Activated CD4-positive, alpha-beta memory T cell treated with anti-CD3 and anti-CD28 coated beads for 36 hours (primary cell): ENCODE results near the gene LTA4H. TPM values are rescaled to one million over a fixed set of nuclear protein-coding genes. Genes with fewer than 3 reads are reported as not detected.

Experiments used
- CTCF ChIA-PET: fragments of 350-600 bp; sonication (Branson Sonifier 250); formaldehyde crosslinking; loops from one replicate; lab custom pipeline; 2021; ENCODE audit warnings: antibody characterized with exemption, inconsistent platforms; lab: Charles Lee
- POLR2A ChIA-PET: fragments of 350-600 bp; sonication (Branson Sonifier 250); formaldehyde crosslinking; loops from one replicate; lab custom pipeline; 2021; ENCODE audit warnings: antibody characterized with exemption; lab: Charles Lee
- DNase-seq: peaks from one replicate; pipeline ENCODE4 v3.0.0-alpha.2; 2020
- H3K27ac Mint-ChIP-seq: one replicate; pipeline ENCODE4 v1.8.0; 2021; ENCODE audit warnings: mixed read lengths
- H3K27me3 Mint-ChIP-seq: one replicate; pipeline ENCODE4 v1.8.0; 2021; ENCODE audit warnings: mixed read lengths
- H3K36me3 Mint-ChIP-seq: one replicate; pipeline ENCODE4 v1.8.0; 2021; ENCODE audit warnings: mixed read lengths
- H3K4me1 Mint-ChIP-seq: one replicate; pipeline ENCODE4 v1.8.0; 2021; ENCODE audit warnings: low read depth, mixed read lengths
- H3K4me3 Mint-ChIP-seq: one replicate; pipeline ENCODE4 v1.8.0; 2021; ENCODE audit warnings: mild to moderate bottlenecking, mixed read lengths
- H3K9me3 Mint-ChIP-seq: one replicate; pipeline ENCODE4 v1.8.0; 2021; ENCODE audit warnings: mixed read lengths
- intact Hi-C: fragments of 100-400 bp; cut with micrococcal nuclease; formaldehyde crosslinking; loops from one replicate; pipeline ENCODE4 v1.15.1; 2023
- total RNA-seq, 2 experiments: library from RNA; stranded (reverse); gene quantifications; one replicate each; pipeline ENCODE4 v1.2.3, GENCODE V29; 2021

LTA4H gene
- total RNA-seq, 2 experiments from 2014 or later: 106 to 110 TPM

GRCh38 chr12:95966287-95966870, 69.0 kb downstream of the LTA4H start:
- Mint-ChIP-seq H3K9me3 (no peaks in the 10 kb centered on the region), H3K27ac (no peak overlapping the region), H3K27me3 (no peaks in the 10 kb centered on the region), H3K4me3 (no peak overlapping the region), H3K36me3 (peaks cover 1% of the 10 kb centered on the region), H3K4me1 (no peaks in the 10 kb centered on the region)
- CTCF ChIA-PET: interaction anchor here (1.1 to 1.4 kb wide), 2 partner anchors 24 to 48 kb away, joined by 3 read pairs; partner anchors contain the start of gene CCDC38
- POLR2A ChIA-PET: no interaction called here
- DNase-seq: no peak
- intact Hi-C loops: no loop called here

GRCh38 chr12:95963096-95963495, 72.3 kb downstream of the LTA4H start:
- CTCF ChIA-PET: interaction anchor here (0.8 kb wide), 1 partner anchor 35 kb away, joined by 3 read pairs; no protein-coding TSS in a partner anchor
- POLR2A ChIA-PET: no interaction called here

GRCh38 chr12:95962222-95962621, 73.2 kb downstream of the LTA4H start:
- H3K9me3 Mint-ChIP-seq: no peaks in the 10 kb centered on the region
- no peak overlapping the region for H3K27ac Mint-ChIP-seq
- POLR2A ChIA-PET: no interaction called here
- no peak for DNase-seq
- H3K4me1 Mint-ChIP-seq: no peaks in the 10 kb centered on the region
- H3K36me3 Mint-ChIP-seq: peaks cover 1% of the 10 kb centered on the region
- no peaks in the 10 kb centered on the region for H3K27me3 Mint-ChIP-seq
- CTCF ChIA-PET: interaction anchor here (1.7 kb wide), 1 partner anchor 44 kb away, joined by 5 read pairs; no protein-coding TSS in a partner anchor
- no peak overlapping the region for H3K4me3 Mint-ChIP-seq
- intact Hi-C loops: no loop called here

More at GRCh38 chr12:95963096-95963495, 72.3 kb downstream of the LTA4H start:
- Mint-ChIP-seq H3K27ac (no peak overlapping the region), H3K36me3 (peaks cover 1% of the 10 kb centered on the region), H3K9me3 (no peaks in the 10 kb centered on the region), H3K4me3 (no peak overlapping the region), H3K27me3 (no peaks in the 10 kb centered on the region), H3K4me1 (no peaks in the 10 kb centered on the region)
- DNase-seq: no peak
- intact Hi-C loops: no loop called here

- H3K27me3 Mint-ChIP-seq: no peaks in the 10 kb centered on the region
- no peak overlapping the region for H3K4me3 Mint-ChIP-seq
- intact Hi-C loops: no loop called here
- CTCF ChIA-PET: interaction anchor here (1.7 to 2.4 kb wide), 2 partner anchors 41 to 42 kb away, joined by 5 to 11 read pairs; no protein-coding TSS in a partner anchor
- POLR2A ChIA-PET: no interaction called here
- no peaks in the 10 kb centered on the region for H3K9me3 Mint-ChIP-seq
- no peak overlapping the region for H3K27ac Mint-ChIP-seq
- no peaks in the 10 kb centered on the region for H3K36me3 Mint-ChIP-seq
- DNase-seq: no peak
- no peaks in the 10 kb centered on the region for H3K4me1 Mint-ChIP-seq
Measured at GRCh38 chr12:95960241-95960640, 75.1 kb downstream of the LTA4H start.

GRCh38 chr12:95959107-95959506, 76.3 kb downstream of the LTA4H start:
- ChIA-PET POLR2A (no interaction called here), CTCF (interaction anchor here (0.6 to 2.4 kb wide), 4 partner anchors 40 to 453 kb away, joined by 3 to 11 read pairs (median 4); no protein-coding TSS in a partner anchor)
- Mint-ChIP-seq H3K4me3 (no peak overlapping the region), H3K9me3 (no peaks in the 10 kb centered on the region), H3K27ac (no peak overlapping the region), H3K27me3 (no peaks in the 10 kb centered on the region), H3K4me1 (no peaks in the 10 kb centered on the region), H3K36me3 (no peaks in the 10 kb centered on the region)
- no peak for DNase-seq
- intact Hi-C loops: no loop called here

GRCh38 chr12:95956557-95957145, 78.7 kb downstream of the LTA4H start:
- no peaks in the 10 kb centered on the region for H3K9me3 Mint-ChIP-seq
- intact Hi-C loops: no loop called here
- DNase-seq: no peak

GRCh38 chr12:95955549-95956159, 79.7 kb downstream of the LTA4H start:
- DNase-seq: no peak
- CTCF ChIA-PET: interaction anchor here (0.6 to 1.6 kb wide), 4 partner anchors 13 to 1692 kb away, joined by 3 to 6 read pairs (median 4); partner anchors contain the start of gene CCDC38
- H3K36me3 Mint-ChIP-seq: no peaks in the 10 kb centered on the region
- intact Hi-C loops: no loop called here
- POLR2A ChIA-PET: interaction anchor here (0.6 kb wide), 1 partner anchor 12 kb away, joined by 4 read pairs; no protein-coding TSS in a partner anchor
- no peaks in the 10 kb centered on the region for H3K27me3 Mint-ChIP-seq
- H3K4me1 Mint-ChIP-seq: no peaks in the 10 kb centered on the region
- H3K4me3 Mint-ChIP-seq: no peak overlapping the region
- H3K9me3 Mint-ChIP-seq: no peaks in the 10 kb centered on the region
- no peak overlapping the region for H3K27ac Mint-ChIP-seq

More at GRCh38 chr12:95956557-95957145, 78.7 kb downstream of the LTA4H start:
- H3K4me3 Mint-ChIP-seq: no peak overlapping the region
- H3K36me3 Mint-ChIP-seq: no peaks in the 10 kb centered on the region
- POLR2A ChIA-PET: no interaction called here
- no peak overlapping the region for H3K27ac Mint-ChIP-seq
- H3K4me1 Mint-ChIP-seq: no peaks in the 10 kb centered on the region
- CTCF ChIA-PET: interaction anchor here (1.4 kb wide), 1 partner anchor 14 kb away, joined by 3 read pairs; the partner anchor contains the start of gene CCDC38
- no peaks in the 10 kb centered on the region for H3K27me3 Mint-ChIP-seq

- no peak for DNase-seq
- CTCF ChIA-PET: interaction anchor here (1.2 to 1.5 kb wide), 2 partner anchors 9 to 46 kb away, joined by 5 to 6 read pairs; no protein-coding TSS in a partner anchor
- Mint-ChIP-seq H3K36me3 (no peaks in the 10 kb centered on the region), H3K27me3 (no peaks in the 10 kb centered on the region), H3K9me3 (no peaks in the 10 kb centered on the region), H3K4me1 (no peaks in the 10 kb centered on the region), H3K27ac (no peak overlapping the region), H3K4me3 (no peak overlapping the region)
- POLR2A ChIA-PET: interaction anchor here (0.5 to 2.2 kb wide), 2 partner anchors 10 to 375 kb away, joined by 3 to 6 read pairs; partner anchors contain the start of genes AMDHD1 and CCDC38
- intact Hi-C loops: no loop called here
Measured at GRCh38 chr12:95953000-95953399, 82.4 kb downstream of the LTA4H start.

- ChIA-PET CTCF (interaction anchor here (1.3 kb wide), 1 partner anchor 9 kb away, joined by 3 read pairs; the partner anchor contains the start of genes AMDHD1 and CCDC38), POLR2A (interaction anchor here (2.2 kb wide), 1 partner anchor 9 kb away, joined by 6 read pairs; the partner anchor contains the start of genes AMDHD1 and CCDC38)
- Mint-ChIP-seq H3K36me3 (no peaks in the 10 kb centered on the region), H3K27ac (no peak overlapping the region), H3K4me1 (no peaks in the 10 kb centered on the region), H3K27me3 (no peaks in the 10 kb centered on the region), H3K9me3 (no peaks in the 10 kb centered on the region), H3K4me3 (no peak overlapping the region)
- intact Hi-C loops: no loop called here
- DNase-seq: no peak
Measured at GRCh38 chr12:95951515-95951914, 83.9 kb downstream of the LTA4H start.

Other genes starting within 250 kb of the LTA4H start
- gene NTN4, start 244.8 kb downstream of the LTA4H start, total RNA-seq: under 1 TPM in 1 of 2 experiments, not detected in 1; 0.29 TPM
- 10 to 100 TPM; 45.4 to 46.0 TPM for gene SNRPF, start 176.6 kb downstream of the LTA4H start, total RNA-seq
- under 1 TPM in 1 of 2 experiments, not detected in 1; 0.24 TPM for gene CCDC38, start 93.0 kb downstream of the LTA4H start, total RNA-seq
- gene AMDHD1, start 92.3 kb downstream of the LTA4H start, total RNA-seq: 1 to 10 TPM; 1.5 to 2.1 TPM
- gene HAL, start 39.2 kb downstream of the LTA4H start, total RNA-seq: under 1 TPM; 0.12 to 0.36 TPM
- gene ELK3, start 158.8 kb upstream of the LTA4H start, total RNA-seq: 10 to 100 TPM; 23.9 to 24.1 TPM